Activated CD4-positive, alpha-beta T cell treated with anti-CD3 and anti-CD28 coated beads, Interleukin-2, amount 10 ng/mL, durations not matched to agents 24 days and 14 days (primary cell): ENCODE data around the gene PTGDR2. TPM values are rescaled to one million over a fixed set of nuclear protein-coding genes. Genes with fewer than 3 reads are reported as not detected.
"Not testable (repeated sequence)": the region's sequence is repeated elsewhere in the genome, so short reads cannot be mapped to it uniquely, and the experiment has no call there.

Source experiments
- DNase-seq: peaks from one replicate; pipeline ENCODE4 v3.0.0; 2022
- H3K27ac Mint-ChIP-seq: one replicate; pipeline ENCODE4 v1.8.0; 2022; ENCODE audit warnings: mild to moderate bottlenecking, mixed read lengths
- H3K27me3 Mint-ChIP-seq: one replicate; pipeline ENCODE4 v1.8.0; 2022; ENCODE audit warnings: mixed read lengths
- H3K36me3 Mint-ChIP-seq: one replicate; pipeline ENCODE4 v1.8.0; 2022; ENCODE audit warnings: low read depth, mild to moderate bottlenecking, mixed read lengths
- H3K4me1 Mint-ChIP-seq: one replicate; pipeline ENCODE4 v1.8.0; 2021; ENCODE audit warnings: mixed read lengths
- H3K4me3 Mint-ChIP-seq: one replicate; pipeline ENCODE4 v1.8.0; 2022; ENCODE audit warnings: mild to moderate bottlenecking, moderate library complexity, mixed read lengths
- H3K9me3 Mint-ChIP-seq: one replicate; pipeline ENCODE4 v1.8.0; 2021; ENCODE audit warnings: mixed read lengths
- intact Hi-C: fragments of 100-400 bp; cut with micrococcal nuclease; formaldehyde crosslinking; loops from one replicate; pipeline ENCODE4 v1.15.1; 2023
- total RNA-seq: library from RNA; stranded (reverse); gene quantifications from 2 replicates; pipeline ENCODE4 v1.2.3, GENCODE V29; 2022

PTGDR2 gene
- total RNA-seq, 1 donor from 2014 or later, result 0.14 TPM

DNA sequence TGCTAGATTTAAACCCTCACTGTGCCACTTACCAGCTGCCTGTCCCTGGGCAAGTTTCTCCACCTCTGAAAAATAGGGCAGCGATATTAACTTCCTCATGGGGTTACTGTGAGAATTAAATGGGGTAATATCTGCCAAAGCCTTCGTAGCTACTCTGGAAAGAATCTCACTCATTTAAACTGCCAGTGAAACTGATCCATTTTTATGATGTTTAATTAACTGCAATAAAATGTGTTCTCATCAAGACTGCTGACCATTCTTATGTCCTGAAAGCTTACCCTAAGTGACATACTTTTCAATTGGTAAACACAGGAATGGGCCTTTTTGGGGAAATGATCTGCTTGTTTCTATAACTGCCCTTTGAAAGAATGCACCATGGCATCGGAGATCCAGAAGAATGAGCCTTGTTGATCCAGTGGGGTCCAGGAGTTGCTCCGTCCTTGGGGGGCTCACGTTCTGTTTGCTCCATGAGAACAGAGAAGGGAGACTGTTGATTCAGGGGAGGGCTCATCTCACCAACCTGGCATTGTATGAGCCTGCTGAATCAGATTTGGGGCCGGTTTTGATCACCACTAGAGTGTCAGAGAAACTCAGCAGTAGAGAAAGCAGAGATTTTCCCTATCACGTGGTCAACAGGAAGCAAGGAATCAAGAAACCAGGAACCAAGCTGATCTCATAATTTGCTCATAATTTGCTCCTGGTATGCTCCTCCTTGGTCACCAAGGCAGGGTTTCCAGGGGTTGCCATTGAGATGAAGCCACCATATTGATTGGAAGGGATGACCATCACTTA is 20.8 kb downstream of the PTGDR2 start:
- Mint-ChIP-seq H3K27me3 (peaks cover 19% of the 10 kb centered on the region), H3K4me3 (no peak overlapping the region), H3K4me1 (peaks cover 14% of the 10 kb centered on the region), H3K27ac (no peak overlapping the region), H3K9me3 (no peaks in the 10 kb centered on the region), H3K36me3 (no peaks in the 10 kb centered on the region)
- intact Hi-C loops, result loop anchor here (5.0 to 10.0 kb wide), 3 partner anchors 190 to 552 kb away; no protein-coding TSS in a partner anchor
- DNase-seq, result no peak

DNA sequence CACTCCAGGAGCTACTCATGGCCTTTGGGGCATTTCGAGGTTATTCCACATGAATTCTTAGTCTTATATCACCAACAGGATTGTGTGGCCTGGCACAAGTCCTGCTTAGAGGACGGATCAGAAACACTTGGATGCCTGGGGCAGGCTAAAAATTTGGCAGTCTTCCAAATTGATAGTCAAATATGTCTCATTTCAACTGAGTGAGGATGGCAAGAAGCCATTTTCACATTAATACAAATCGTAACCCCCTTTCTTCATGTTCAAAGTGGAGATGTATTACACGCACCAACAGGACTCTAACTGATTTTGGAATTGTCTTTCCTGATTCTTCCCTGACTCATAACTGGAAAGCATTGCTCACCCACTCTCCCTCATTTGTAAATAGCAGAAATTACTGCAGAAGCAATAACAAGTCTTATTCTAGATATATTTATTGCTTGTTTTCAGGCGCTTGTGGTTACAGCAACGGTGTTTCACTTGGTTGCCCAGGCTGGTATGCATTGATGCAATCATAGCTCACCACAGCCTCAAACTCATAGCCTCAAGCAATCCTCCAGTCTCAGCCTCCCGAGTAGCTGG is 24.2 kb downstream of the PTGDR2 start:
- no peak overlapping the region for H3K4me3 Mint-ChIP-seq
- no peak overlapping the region for H3K27ac Mint-ChIP-seq
- H3K27me3 Mint-ChIP-seq, result peaks cover 19% of the 10 kb centered on the region
- DNase-seq, result no peak
- H3K9me3 Mint-ChIP-seq, result no peaks in the 10 kb centered on the region
- H3K36me3 Mint-ChIP-seq, result no peaks in the 10 kb centered on the region
- intact Hi-C loops, result loop anchor here (1.0 to 10.0 kb wide), 6 partner anchors 56 to 556 kb away; no protein-coding TSS in a partner anchor
- peaks cover 12% of the 10 kb centered on the region for H3K4me1 Mint-ChIP-seq

DNA sequence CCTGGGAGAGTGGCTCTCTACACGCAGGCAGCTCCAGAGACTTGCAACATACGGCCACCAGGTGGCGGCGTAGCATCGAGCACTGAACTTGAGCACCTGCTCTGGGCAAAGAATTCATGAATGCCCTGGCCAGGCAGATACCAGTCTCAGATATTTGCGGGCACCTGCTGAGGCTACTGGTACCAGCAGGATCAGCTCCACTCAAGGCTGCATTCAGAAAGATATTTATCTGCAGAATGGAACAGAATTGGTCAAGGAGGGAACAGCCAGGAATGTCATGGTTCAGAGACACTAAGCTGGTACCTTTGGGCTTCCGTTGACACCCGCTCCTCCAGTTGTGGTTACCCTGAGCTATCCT is 24.6 kb downstream of the PTGDR2 start:
- Mint-ChIP-seq H3K36me3 (no peaks in the 10 kb centered on the region), H3K9me3 (no peaks in the 10 kb centered on the region), H3K4me3 (no peak overlapping the region), H3K27me3 (peaks cover 19% of the 10 kb centered on the region), H3K27ac (no peak overlapping the region), H3K4me1 (peaks cover 12% of the 10 kb centered on the region)
- peak; percentile 94 for DNase-seq
- intact Hi-C loops, result loop anchor here (1.0 to 10.0 kb wide), 6 partner anchors 56 to 556 kb away; no protein-coding TSS in a partner anchor

DNA sequence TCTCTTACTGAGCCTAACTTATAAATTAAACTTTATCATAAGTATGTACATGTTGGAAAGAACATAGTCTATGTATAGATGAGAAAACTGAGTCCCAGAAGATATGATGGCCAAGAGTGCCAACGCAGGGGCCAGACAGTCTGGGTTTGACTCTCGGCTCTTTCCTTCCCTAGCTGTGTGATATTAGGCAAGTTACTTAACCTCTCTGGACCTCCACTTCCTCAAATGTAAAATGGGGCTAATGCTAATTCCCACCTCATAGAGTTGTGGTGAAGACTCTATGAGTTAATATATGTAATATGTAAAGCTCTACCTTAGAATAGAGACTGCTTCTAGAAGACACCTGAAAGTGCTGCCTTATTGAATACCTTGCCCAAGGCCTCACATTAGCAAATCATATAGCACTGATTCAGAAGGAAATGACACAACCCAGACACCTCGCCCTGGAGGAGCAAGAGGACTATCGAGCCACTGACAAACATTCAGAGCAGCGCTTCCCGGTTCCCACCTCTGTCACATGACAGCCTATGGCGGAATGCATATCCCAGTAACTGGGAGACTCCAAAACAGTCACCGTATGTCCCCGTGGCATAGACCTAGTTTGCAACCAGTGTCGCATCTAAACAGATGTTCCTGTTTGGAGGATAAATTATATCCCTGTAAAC is 25.1 kb downstream of the PTGDR2 start:
- Mint-ChIP-seq H3K27ac (no peak overlapping the region), H3K9me3 (no peaks in the 10 kb centered on the region), H3K4me3 (no peak overlapping the region), H3K27me3 (peaks cover 19% of the 10 kb centered on the region), H3K36me3 (no peaks in the 10 kb centered on the region), H3K4me1 (peaks cover 11% of the 10 kb centered on the region)
- DNase-seq, result no peak
- intact Hi-C loops, result loop anchor here (1.0 to 10.0 kb wide), 6 partner anchors 57 to 557 kb away; no protein-coding TSS in a partner anchor

DNA sequence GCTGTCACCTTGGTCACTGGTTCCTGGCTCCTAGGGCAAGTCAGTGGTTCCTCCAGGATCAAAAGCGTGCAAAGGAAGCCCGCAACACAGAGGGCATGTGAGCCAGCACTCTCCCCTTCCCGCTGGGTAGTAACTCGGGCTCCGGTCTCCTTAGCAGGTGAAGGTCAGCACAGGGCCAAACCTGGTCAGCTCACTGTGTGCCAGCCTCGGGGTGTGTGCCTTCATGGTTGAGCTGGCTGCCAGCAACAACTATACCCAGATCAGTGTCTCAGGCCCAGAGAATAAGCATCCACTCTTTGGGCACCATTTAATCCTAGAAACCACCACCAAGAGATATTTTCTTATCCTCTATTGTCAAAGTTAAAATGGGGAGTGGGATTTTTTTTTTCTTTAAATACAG is 30.0 kb downstream of the PTGDR2 start:
- Mint-ChIP-seq H3K36me3 (no peaks in the 10 kb centered on the region), H3K4me1 (no peaks in the 10 kb centered on the region), H3K27ac (no peak overlapping the region), H3K9me3 (no peaks in the 10 kb centered on the region), H3K4me3 (no peak overlapping the region), H3K27me3 (peaks cover 7% of the 10 kb centered on the region)
- intact Hi-C loops, result no loop called here
- no peak for DNase-seq

DNA sequence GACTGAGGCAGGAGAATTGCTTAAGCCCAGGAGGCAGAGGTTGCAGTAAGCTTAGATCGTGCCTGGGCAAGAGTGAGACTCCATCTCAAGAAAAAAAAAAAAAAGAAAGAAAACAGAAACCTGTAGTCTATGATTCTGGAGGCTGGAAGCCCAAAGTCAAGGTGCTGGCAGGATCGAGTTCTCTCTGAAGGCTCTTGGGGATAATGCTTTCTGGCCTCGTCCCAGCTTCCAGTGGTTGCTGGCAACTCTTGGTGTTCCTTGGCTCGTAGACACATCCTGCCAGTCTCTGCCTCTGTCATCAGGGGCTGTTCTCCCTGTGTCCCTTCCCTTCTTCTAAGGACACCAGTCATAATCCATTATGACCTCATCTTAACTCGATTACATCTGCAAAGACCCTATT is 30.6 kb downstream of the PTGDR2 start:
- Mint-ChIP-seq H3K36me3 (no peaks in the 10 kb centered on the region), H3K27me3 (peaks cover 7% of the 10 kb centered on the region), H3K27ac (no peak overlapping the region), H3K4me3 (no peak overlapping the region), H3K9me3 (no peaks in the 10 kb centered on the region), H3K4me1 (no peaks in the 10 kb centered on the region)
- intact Hi-C loops, result no loop called here
- DNase-seq, result no peak

DNA sequence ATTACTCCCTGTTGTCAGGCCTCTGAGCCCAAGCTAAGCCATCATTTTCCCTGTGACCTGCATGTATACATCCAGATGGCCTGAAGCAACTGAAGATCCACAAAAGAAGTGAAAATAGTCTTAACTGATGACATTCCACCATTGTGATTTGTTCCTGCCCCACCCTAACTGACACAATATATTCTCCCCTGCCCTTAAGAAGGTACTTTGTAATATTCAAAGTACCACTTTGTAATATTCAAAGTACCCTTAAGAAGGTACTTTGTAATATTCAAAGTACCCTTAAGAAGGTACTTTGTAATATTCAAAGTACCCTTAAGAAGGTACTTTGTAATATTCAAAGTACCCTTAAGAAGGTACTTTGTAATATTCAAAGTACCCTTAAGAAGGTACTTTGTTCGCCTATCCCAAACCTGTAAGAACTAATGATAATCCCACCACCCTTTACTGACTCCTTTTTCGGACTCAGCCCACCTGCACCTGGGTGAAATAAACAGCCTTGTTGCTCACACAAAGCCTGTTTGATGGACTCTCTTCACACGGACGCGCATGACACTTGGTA is 31.9 kb downstream of the PTGDR2 start:
- H3K36me3 Mint-ChIP-seq, H3K9me3 Mint-ChIP-seq, H3K4me3 Mint-ChIP-seq, H3K27me3 Mint-ChIP-seq, H3K4me1 Mint-ChIP-seq, intact Hi-C loops, DNase-seq, H3K27ac Mint-ChIP-seq: not testable (repeated sequence)

DNA sequence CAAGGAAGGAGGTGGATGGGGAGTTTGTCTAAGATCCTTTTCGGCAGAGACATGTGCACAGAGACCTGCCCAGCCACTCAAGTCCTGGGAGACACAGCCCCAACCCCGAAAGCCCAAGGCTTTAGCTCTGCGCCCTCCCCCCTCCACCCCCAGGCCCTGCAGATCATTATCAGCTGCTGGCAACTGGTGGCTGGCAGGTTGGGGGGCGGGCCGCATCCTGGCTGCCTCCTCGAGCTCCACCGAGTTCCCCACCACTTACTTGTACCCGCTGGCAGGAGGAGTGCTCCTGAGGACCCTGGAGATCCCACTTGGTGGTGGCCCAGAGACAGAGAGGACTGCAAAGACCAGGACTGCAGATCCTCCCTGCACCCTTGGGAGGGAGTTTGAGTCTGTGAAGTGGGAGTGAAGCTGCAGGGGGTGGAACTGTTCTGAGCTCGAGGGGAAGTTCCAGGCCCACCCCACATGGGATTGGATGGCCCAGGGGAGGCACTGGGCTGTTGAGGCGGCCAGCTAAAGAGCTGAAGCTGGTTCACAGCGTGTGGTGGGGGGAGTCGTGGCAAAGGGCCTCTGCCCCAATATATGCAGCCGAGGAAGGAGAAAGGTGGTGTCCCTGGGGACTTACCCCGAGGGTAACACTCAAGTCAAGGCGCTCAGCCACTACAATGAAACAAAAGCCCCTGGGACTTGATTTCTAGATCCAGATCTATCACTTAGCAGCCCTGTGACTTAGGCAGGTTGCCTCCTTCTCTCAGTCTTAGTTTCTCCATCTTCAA is 33.7 kb downstream of the PTGDR2 start:
- intact Hi-C loops, result no loop called here
- Mint-ChIP-seq H3K4me1 (no peaks in the 10 kb centered on the region), H3K4me3 (no peak overlapping the region), H3K36me3 (no peaks in the 10 kb centered on the region), H3K27ac (no peak overlapping the region), H3K27me3 (peaks cover 7% of the 10 kb centered on the region), H3K9me3 (no peaks in the 10 kb centered on the region)
- no peak for DNase-seq

DNA sequence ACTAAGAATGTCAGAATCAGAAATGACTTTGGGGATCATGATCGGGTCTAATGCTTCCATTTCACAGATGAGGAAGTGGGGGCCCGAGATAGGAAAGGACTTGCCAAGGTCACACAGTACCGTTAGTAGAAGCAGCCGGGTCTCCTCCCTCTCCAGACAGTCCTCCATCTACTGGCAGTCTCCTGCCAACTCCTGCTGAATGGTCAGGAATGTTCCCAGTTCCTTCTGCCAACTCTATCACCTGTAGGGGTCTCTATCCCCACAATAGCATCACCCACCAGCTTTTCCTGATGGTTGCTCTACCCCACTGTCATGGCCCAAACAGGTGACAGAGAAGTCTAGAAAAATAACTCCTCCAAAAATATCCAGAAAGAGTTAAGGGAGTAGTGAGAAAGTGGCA is 37.7 kb downstream of the PTGDR2 start:
- DNase-seq, result no peak
- H3K4me1 Mint-ChIP-seq, result no peaks in the 10 kb centered on the region

DNA sequence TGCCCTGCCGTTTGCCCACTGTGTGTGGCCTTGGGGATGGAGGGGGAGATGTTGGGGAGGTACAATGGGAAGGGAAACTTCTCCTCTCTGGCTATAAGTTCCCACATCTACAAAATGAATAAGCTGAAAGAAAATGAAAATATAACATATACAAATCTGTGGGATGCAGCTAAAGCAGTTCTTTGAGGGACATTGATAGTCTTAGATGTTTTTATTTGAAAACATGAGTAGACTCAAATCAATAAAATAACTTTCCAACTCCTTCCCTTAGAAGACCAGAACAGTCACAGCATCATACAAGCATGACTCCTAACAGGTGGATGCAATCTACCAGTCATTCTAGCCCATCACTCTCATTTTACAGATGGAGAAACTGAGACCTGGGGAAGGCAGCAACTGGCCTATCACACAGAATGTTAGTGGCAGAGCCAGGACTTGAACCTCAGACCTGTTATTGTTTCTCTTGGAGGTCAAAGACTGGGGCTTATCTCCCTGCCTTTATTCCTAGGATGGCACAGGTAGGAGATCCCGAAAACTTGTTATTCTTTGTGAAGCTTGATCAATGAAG is 39.1 kb downstream of the PTGDR2 start:
- no peak for DNase-seq
- peaks cover 2% of the 10 kb centered on the region for H3K27me3 Mint-ChIP-seq
- intact Hi-C loops, result no loop called here
- no peak overlapping the region for H3K4me3 Mint-ChIP-seq
- H3K9me3 Mint-ChIP-seq, result no peaks in the 10 kb centered on the region
- no peaks in the 10 kb centered on the region for H3K36me3 Mint-ChIP-seq
- H3K27ac Mint-ChIP-seq, result no peak overlapping the region
- no peaks in the 10 kb centered on the region for H3K4me1 Mint-ChIP-seq

More for the DNA sequence above, 37.7 kb downstream of the PTGDR2 start:
- Mint-ChIP-seq H3K9me3 (no peaks in the 10 kb centered on the region), H3K27ac (no peak overlapping the region), H3K36me3 (no peaks in the 10 kb centered on the region), H3K4me3 (no peak overlapping the region), H3K27me3 (peaks cover 4% of the 10 kb centered on the region)
- intact Hi-C loops, result no loop called here

DNA sequence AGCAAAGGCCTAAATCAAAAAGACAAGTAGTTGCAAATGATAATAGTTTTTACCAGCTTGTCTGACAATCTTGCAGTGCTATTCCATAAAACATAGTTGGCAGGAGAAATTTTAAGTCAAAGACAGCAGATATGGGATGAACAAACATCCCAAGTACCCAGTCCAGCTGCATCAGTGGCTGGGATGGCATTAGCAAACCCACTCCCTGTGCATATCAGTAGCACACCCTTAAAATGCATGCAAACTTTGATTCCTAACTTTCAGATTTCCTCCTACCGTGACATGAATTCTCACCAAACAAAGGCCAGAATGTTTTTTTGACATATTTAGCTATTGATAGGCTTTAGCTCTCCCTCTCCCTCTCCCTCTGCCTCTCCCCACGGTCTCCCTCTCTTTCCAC is 41.6 kb downstream of the PTGDR2 start:
- Mint-ChIP-seq H3K36me3 (no peaks in the 10 kb centered on the region), H3K9me3 (no peaks in the 10 kb centered on the region), H3K4me1 (no peaks in the 10 kb centered on the region), H3K27ac (no peak overlapping the region), H3K27me3 (no peaks in the 10 kb centered on the region), H3K4me3 (no peak overlapping the region)
- DNase-seq, result no peak
- intact Hi-C loops, result no loop called here

DNA sequence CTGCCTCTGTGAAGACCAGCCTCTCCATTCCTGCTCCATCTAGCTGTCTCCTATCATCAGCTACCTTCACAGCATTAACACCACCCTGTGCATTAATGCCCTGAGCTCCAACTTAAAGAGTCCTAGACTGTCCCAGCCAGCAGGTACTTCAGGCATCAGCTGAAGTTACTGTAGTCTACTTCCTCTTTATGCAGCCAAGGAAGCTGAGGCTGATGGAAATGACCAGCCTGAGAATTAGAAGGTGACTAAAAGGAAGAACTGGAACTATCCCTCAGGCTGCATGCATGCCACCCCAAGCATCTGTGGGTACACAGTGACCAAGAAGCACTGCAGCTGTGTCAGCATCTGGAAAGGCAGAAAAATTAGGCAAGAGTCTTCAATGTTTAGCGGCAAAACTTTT is 42.4 kb downstream of the PTGDR2 start:
- H3K27ac Mint-ChIP-seq, result no peak overlapping the region
- no peak overlapping the region for H3K4me3 Mint-ChIP-seq
- H3K9me3 Mint-ChIP-seq, result no peaks in the 10 kb centered on the region
- intact Hi-C loops, result no loop called here
- H3K27me3 Mint-ChIP-seq, result no peaks in the 10 kb centered on the region
- no peaks in the 10 kb centered on the region for H3K4me1 Mint-ChIP-seq
- no peak for DNase-seq
- H3K36me3 Mint-ChIP-seq, result no peaks in the 10 kb centered on the region

DNA sequence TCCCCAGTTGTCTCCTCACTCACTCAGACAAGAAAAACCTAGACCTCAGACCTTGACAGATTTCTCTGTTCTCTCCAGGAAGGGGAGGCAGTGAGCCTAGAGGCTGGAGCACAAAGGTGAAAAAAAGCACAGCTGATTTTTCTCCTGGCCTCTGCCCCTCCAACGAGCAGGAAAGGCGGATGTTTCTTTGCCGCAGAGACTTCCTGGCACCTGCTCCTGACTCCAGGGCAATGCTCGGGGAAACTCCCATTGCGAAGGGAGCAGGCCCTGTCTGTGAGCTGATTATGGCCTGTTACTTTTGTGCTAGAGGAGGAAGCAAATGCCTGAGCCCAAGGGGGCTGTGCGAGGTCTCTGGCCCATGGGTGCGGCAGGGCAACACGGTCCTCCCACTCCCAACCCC is 45.2 kb downstream of the PTGDR2 start:
- Mint-ChIP-seq H3K9me3 (no peaks in the 10 kb centered on the region), H3K27me3 (no peaks in the 10 kb centered on the region), H3K4me3 (no peak overlapping the region), H3K4me1 (peaks cover 2% of the 10 kb centered on the region), H3K27ac (no peak overlapping the region), H3K36me3 (no peaks in the 10 kb centered on the region)
- intact Hi-C loops, result no loop called here
- DNase-seq, result no peak
